Panc1 (cell line): Measurements from ENCODE around the gene DCAF17. TPM values are rescaled to one million over a fixed set of nuclear protein-coding genes. Genes with fewer than 3 reads are reported as not detected.
A peak's percentile ranks its signal among the peaks of the same experiment; 100 is the strongest.

ENCODE experiments used
- ATAC-seq: fragments of 200-7000 bp; cut with Tn5 transposase; 2 replicates; pipeline ENCODE4 v1.9.1; 2020; ENCODE audit warnings: mild to moderate bottlenecking, moderate library complexity
- BruUV-seq: library from RNA; stranded (reverse); fragments of 400-500 nt; replicated peaks from 2 replicates; lab custom pipeline; 2021; lab: Mats Ljungman, UMichigan
- CTCF ChIA-PET: fragments of 300-600 bp; sonication (Branson Sonifier 250); formaldehyde crosslinking; loops from one replicate; lab custom pipeline; 2022; ENCODE audit warnings: antibody characterized with exemption; lab: Charles Lee
- POLR2A ChIA-PET: fragments of 300-600 bp; sonication (Branson Sonifier 250); formaldehyde crosslinking; loops from one replicate; lab custom pipeline; 2022; ENCODE audit warnings: antibody characterized with exemption; lab: Charles Lee
- DNase-seq: peaks from one replicate; pipeline ENCODE4 v3.0.0-alpha.2; 2010; ENCODE audit warnings: low read depth, low spot score
- H3K27ac ChIP-seq: 2 replicates; pipeline ENCODE4 v1.5.1; 2011; ENCODE audit warnings: mild to moderate bottlenecking, low read length, inconsistent platforms
- H3K27me3 ChIP-seq: fragments of 200-500 bp; sonication (Bioruptor generic); 2 replicates; pipeline ENCODE4 v1.6.0; 2014; ENCODE audit warnings: low read length, inconsistent platforms; ENCODE audit not compliant: control insufficient read depth, insufficient read depth
- H3K36me3 ChIP-seq: fragments of 200-500 bp; sonication (Bioruptor generic); 2 replicates; pipeline ENCODE4 v1.5.1; 2014; ENCODE audit warnings: inconsistent platforms, mild to moderate bottlenecking, low read length, moderate library complexity; ENCODE audit not compliant: control insufficient read depth, insufficient read depth
- H3K4me1 ChIP-seq: 2 replicates; pipeline ENCODE4 v1.5.1; 2011; ENCODE audit warnings: inconsistent platforms, mild to moderate bottlenecking, low read length, moderate library complexity; ENCODE audit not compliant: control insufficient read depth, insufficient read depth
- H3K4me3 ChIP-seq, 2 experiments: 2 replicates each; pipeline ENCODE4 v1.5.1; 2011 to 2012; ENCODE audit warnings: low read depth in 2 of 2, low read length in 2 of 2, mild to moderate bottlenecking in 2 of 2, inconsistent platforms in 1 of 2, moderate library complexity in 1 of 2
- H3K9me3 ChIP-seq: fragments of 200-500 bp; sonication (Bioruptor generic); 2 replicates; pipeline ENCODE4 v1.5.1; 2014; ENCODE audit warnings: low read depth, mild to moderate bottlenecking, inconsistent platforms, low read length, moderate library complexity; ENCODE audit not compliant: control insufficient read depth, insufficient read depth
- POLR2AphosphoS5 ChIP-seq: IDR thresholded peaks from 2 replicates; pipeline ENCODE4 v1.6.1; 2012; ENCODE audit warnings: mild to moderate bottlenecking, low read depth, low read length, moderate library complexity
- SIN3A ChIP-seq: IDR thresholded peaks from 2 replicates; pipeline ENCODE4 v1.6.1; 2012; ENCODE audit warnings: low read depth, mild to moderate bottlenecking, low read length, moderate library complexity, borderline replicate concordance; ENCODE audit not compliant: insufficient read depth
- TCF7L2 ChIP-seq: IDR thresholded peaks from 2 replicates; pipeline ENCODE4 v1.6.1; 2011; ENCODE audit warnings: mild to moderate bottlenecking, low read depth, low read length, inconsistent platforms
- in situ Hi-C: cut with HindIII; loops from 2 replicates; pipeline ENCODE4 v1.10.0; 2016; ENCODE audit warnings: low sequenced_read_pairs, low pct_unique_long_range_greater_than_20kb
- intact Hi-C: fragments of 100-400 bp; cut with micrococcal nuclease; formaldehyde crosslinking; loops from one replicate; pipeline ENCODE4 v1.10.0; 2022; ENCODE audit not compliant: unreplicated experiment
- total RNA-seq: library from RNA; stranded (reverse); gene quantifications from one replicate; pipeline ENCODE4 v1.2.1, GENCODE V29; 2021; ENCODE audit not compliant: unreplicated experiment
- TF ChIP-seq, protein P1 (sequence below), 2 experiments: IDR thresholded peaks; 2 replicates each; pipeline ENCODE4 v1.6.1; 2011 to 2012; ENCODE audit warnings: low read depth in 2 of 2, control low read depth in 1 of 2, low read length in 1 of 2, mild to moderate bottlenecking in 1 of 2, moderate library complexity in 1 of 2; ENCODE audit not compliant: insufficient read depth in 1 of 2
- TF ChIP-seq, protein P2 (sequence below): fragments of 450-650 bp; IDR thresholded peaks from 2 replicates; pipeline ENCODE4 v1.5.1; 2017; ENCODE audit warnings: mild to moderate bottlenecking

DCAF17 gene
- total RNA-seq, 1 experiment from 2014 or later: 19.0 TPM

DNA sequence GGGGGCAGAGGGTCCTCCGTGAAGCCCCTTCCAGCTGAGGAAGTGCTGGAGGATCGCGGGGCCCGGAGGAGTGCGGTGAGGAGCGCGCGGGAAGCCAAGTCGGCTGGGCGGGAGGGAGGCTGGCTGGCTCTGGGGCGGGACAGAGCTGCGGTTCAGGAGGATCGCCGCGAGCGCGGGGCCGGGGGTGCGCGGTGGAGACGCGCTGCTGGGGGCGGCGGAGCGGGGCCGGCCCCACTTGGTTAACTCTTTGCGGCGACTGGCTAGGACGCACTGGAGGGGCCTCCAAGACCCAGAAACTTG, 88.7 kb downstream of the DCAF17 start:
- ChIA-PET POLR2A (no interaction called here), CTCF (no interaction called here)
- no TSS peak for BruUV-seq
- Histone ChIP-seq H3K9me3 (no peaks in the 10 kb centered on the region), H3K4me1 (peaks cover 8% of the 10 kb centered on the region; the same call in 1 of the 2 replicates), H3K27me3 (peaks cover 45% of the 10 kb centered on the region), H3K4me3 (peak overlapping the region; percentile 54 to 63), H3K27ac (no peak overlapping the region), H3K36me3 (no peaks in the 10 kb centered on the region)
- TF ChIP-seq, protein P1, sequence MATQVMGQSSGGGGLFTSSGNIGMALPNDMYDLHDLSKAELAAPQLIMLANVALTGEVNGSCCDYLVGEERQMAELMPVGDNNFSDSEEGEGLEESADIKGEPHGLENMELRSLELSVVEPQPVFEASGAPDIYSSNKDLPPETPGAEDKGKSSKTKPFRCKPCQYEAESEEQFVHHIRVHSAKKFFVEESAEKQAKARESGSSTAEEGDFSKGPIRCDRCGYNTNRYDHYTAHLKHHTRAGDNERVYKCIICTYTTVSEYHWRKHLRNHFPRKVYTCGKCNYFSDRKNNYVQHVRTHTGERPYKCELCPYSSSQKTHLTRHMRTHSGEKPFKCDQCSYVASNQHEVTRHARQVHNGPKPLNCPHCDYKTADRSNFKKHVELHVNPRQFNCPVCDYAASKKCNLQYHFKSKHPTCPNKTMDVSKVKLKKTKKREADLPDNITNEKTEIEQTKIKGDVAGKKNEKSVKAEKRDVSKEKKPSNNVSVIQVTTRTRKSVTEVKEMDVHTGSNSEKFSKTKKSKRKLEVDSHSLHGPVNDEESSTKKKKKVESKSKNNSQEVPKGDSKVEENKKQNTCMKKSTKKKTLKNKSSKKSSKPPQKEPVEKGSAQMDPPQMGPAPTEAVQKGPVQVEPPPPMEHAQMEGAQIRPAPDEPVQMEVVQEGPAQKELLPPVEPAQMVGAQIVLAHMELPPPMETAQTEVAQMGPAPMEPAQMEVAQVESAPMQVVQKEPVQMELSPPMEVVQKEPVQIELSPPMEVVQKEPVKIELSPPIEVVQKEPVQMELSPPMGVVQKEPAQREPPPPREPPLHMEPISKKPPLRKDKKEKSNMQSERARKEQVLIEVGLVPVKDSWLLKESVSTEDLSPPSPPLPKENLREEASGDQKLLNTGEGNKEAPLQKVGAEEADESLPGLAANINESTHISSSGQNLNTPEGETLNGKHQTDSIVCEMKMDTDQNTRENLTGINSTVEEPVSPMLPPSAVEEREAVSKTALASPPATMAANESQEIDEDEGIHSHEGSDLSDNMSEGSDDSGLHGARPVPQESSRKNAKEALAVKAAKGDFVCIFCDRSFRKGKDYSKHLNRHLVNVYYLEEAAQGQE (IDR thresholded peaks at IDR 0.05; ENCODE audit: insufficient read depth in 1 of 2, low read depth in 2 of 2, low read length in 1 of 2): no peak
- no peak for TF ChIP-seq SIN3A
- TF ChIP-seq POLR2AphosphoS5: no peak
- TF ChIP-seq, protein P2, sequence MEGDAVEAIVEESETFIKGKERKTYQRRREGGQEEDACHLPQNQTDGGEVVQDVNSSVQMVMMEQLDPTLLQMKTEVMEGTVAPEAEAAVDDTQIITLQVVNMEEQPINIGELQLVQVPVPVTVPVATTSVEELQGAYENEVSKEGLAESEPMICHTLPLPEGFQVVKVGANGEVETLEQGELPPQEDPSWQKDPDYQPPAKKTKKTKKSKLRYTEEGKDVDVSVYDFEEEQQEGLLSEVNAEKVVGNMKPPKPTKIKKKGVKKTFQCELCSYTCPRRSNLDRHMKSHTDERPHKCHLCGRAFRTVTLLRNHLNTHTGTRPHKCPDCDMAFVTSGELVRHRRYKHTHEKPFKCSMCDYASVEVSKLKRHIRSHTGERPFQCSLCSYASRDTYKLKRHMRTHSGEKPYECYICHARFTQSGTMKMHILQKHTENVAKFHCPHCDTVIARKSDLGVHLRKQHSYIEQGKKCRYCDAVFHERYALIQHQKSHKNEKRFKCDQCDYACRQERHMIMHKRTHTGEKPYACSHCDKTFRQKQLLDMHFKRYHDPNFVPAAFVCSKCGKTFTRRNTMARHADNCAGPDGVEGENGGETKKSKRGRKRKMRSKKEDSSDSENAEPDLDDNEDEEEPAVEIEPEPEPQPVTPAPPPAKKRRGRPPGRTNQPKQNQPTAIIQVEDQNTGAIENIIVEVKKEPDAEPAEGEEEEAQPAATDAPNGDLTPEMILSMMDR: no peak
- TF ChIP-seq TCF7L2: no peak
- intact Hi-C loops: no loop called here
- in situ Hi-C loops: no loop called here
- ATAC-seq: peak; percentile 52
- DNase-seq: no peak

DNA sequence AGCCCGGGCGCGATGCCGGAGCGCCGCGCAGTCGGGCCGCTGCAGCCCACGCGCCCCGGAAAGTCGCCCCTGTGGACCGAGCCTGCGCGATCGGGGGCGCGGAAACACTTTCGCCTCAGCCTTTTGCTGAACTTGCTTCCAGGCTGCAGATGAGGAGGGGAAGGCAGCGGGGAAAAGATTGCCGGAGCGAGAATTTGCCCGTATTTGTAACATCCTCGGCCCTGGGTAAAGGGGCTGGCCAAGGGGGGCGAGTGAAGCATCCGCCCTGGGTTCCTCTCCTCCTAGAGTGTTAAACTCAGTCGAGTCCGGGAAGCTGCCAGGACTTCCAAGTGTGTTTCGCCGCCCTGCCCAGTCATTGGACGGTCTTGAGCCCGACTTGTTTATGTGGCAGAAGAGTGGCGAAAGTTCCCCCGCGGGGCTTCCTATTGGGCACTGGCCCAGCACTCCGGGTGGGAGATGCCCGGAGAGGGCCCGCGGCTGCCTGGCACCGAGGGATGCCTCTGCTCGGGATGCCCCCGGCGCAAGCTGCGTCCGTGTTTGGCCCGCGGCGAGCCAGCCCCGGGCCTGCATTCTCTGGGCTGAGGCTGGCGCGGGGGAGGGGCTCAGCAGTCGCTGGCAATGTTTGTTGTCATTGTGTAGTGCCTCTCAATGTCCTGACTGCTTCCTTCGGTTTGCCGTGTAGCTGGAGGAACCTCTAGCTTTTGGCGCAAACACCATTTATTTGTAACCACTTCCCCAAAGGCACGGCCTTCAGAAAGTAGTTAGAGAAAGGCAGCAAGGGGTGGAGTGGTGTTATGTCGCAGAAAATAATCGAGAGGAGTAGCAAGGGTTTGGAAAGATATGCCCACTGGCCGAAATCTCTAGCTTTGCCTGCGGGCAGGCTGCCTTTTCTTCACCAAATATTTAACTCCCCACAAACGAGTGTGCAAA, 89.3 kb downstream of the DCAF17 start:
- no peak overlapping the region for H3K27ac ChIP-seq
- H3K27me3 ChIP-seq: peaks cover 46% of the 10 kb centered on the region
- ChIA-PET POLR2A (no interaction called here), CTCF (no interaction called here)
- TF ChIP-seq SIN3A (no peak), POLR2AphosphoS5 (no peak), TCF7L2 (no peak)
- TF ChIP-seq, protein P2: no peak
- TF ChIP-seq, protein P1 (IDR thresholded peaks at IDR 0.05; ENCODE audit: insufficient read depth in 1 of 2, low read depth in 2 of 2, low read length in 1 of 2): no peak
- H3K36me3 ChIP-seq: no peaks in the 10 kb centered on the region
- ATAC-seq (peak; percentile 78), DNase-seq (no peak)
- BruUV-seq: no TSS peak
- in situ Hi-C loops (no loop called here), intact Hi-C loops (no loop called here)
- H3K9me3 ChIP-seq: no peaks in the 10 kb centered on the region
- H3K4me3 ChIP-seq: peak overlapping the region; percentile 54 to 63
- peaks cover 8% of the 10 kb centered on the region; the same call in 1 of the 2 replicates for H3K4me1 ChIP-seq
